Measurements from ENCODE around the gene RRP7A.
"Not testable (repeated sequence)": the region's sequence is repeated elsewhere in the genome, so short reads cannot be mapped to it uniquely, and the experiment has no call there.

RRP7A gene

GRCh38 chr22:42493393-42493792 is 26.2 kb downstream of the RRP7A start:
- no peak for DNase-seq

GRCh38 chr22:42492323-42492690 is 27.3 kb downstream of the RRP7A start:
- DNase-seq: no peak

GRCh38 chr22:42490243-42490832 is 29.3 kb downstream of the RRP7A start:
- no peak for DNase-seq

- DNase-seq: no peak
Measured at GRCh38 chr22:42489000-42489399, 30.6 kb downstream of the RRP7A start.

GRCh38 chr22:42484506-42484905 is 35.1 kb downstream of the RRP7A start:
- no peak for DNase-seq

- not testable (repeated sequence) for DNase-seq
Measured at GRCh38 chr22:42483610-42484223, 35.9 kb downstream of the RRP7A start.

GRCh38 chr22:42475122-42475521 is 44.5 kb downstream of the RRP7A start:
- DNase-seq: no peak

- DNase-seq: peak; percentile 48
Measured at GRCh38 chr22:42473484-42474193, 46.0 kb downstream of the RRP7A start.

- no peak for DNase-seq
Measured at GRCh38 chr22:42472671-42473070, 46.9 kb downstream of the RRP7A start.

- no peak for DNase-seq
Measured at GRCh38 chr22:42471441-42471840, 48.2 kb downstream of the RRP7A start.

- no peak for DNase-seq
Measured at GRCh38 chr22:42470366-42471082, 49.1 kb downstream of the RRP7A start.

GRCh38 chr22:42468841-42469240 is 50.8 kb downstream of the RRP7A start:
- no peak for DNase-seq

GRCh38 chr22:42462016-42462415 is 57.6 kb downstream of the RRP7A start:
- peak; percentile 58 for DNase-seq

- DNase-seq: peak; percentile 87
Measured at GRCh38 chr22:42461511-42461910, 58.1 kb downstream of the RRP7A start.

Measured in NCI-H748 treated with DMSO at 0.1 percent for 48 hours (cell line).